ENCODE data around the gene DGKH. TPM values are rescaled to one million over a fixed set of nuclear protein-coding genes. Genes with fewer than 3 reads are reported as not detected.

DGKH gene
- total and polyA plus RNA-seq, 9 of the 15 experiments (the other 6 are each of a cell fraction or from before 2014, with no cell fraction given), result 0.38 to 4.4 (median 3.1) TPM

DNA sequence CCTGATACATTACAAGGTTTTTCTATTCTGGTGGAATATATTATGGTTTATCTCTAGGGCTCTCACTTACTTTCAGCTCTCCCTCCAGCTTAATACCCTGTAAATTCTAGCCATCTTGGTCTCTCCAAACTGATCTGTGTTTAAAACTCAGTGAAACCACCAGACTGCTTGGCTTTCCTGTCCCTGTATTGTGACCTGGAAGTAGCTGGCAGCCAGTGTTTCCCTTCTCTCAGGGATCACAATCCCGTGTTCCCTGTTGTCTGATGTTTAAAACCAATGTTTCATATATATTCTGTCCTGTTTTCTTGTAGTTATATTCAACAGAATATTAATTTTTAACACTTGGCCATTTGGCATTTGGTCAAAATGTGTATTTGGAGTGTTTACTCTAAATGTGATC, 231.5 kb downstream of the DGKH start:
- H3K4me3 ChIP-seq, result no peak overlapping the region
- peak overlapping the region; percentile 51 for H3K27ac ChIP-seq (ENCODE audit: extremely low read depth, low read depth, low read length)
- intact Hi-C loops (cut with micrococcal nuclease) (loop anchor here (10.0 kb wide), 1 partner anchor 235 kb away; the partner anchor contains the start of gene DGKH), in situ Hi-C loops (cut with MboI) (no loop called here)
- CTCF ChIA-PET (ENCODE audit: low intra/inter-chr PET ratio), result no interaction called here
- no peak for DNase-seq (ENCODE audit: extremely low read depth in 1 of 4, low spot score in 3 of 4)
- no peaks in the 10 kb centered on the region for H3K9me1 ChIP-seq (ENCODE audit: control insufficient read depth, insufficient read depth, low read length)
- H3K4me1 ChIP-seq (replicated peaks in 1 of 2; ENCODE audit: control insufficient read depth in 2 of 2, insufficient read depth in 2 of 2, low read length in 2 of 2), result peaks cover 8 to 30% of the 10 kb centered on the region in 2 experiments
- peaks cover 4% of the 10 kb centered on the region; the same call in 1 of the 3 replicates for H3K36me3 ChIP-seq (ENCODE audit: control insufficient read depth, insufficient read depth, low read length)
- H4K20me1 ChIP-seq (replicated peaks; ENCODE audit: control insufficient read depth, insufficient read depth, low read length), result peaks cover 4% of the 10 kb centered on the region; the same call in 1 of the 2 replicates
- FAIRE-seq, result no peak
- H3K9me3 ChIP-seq (replicated peaks; ENCODE audit: control insufficient read depth, insufficient read depth, low read depth, low read length), result no peaks in the 10 kb centered on the region
- peaks cover 100% of the 10 kb centered on the region for H3K79me2 ChIP-seq (ENCODE audit: control insufficient read depth, insufficient read depth, low read length)
- peak; percentile 7; the same call in 2 of the 3 replicates for ATAC-seq
- POLR2A ChIA-PET, result interaction anchor here (0.8 to 1.3 kb wide), 2 partner anchors 22 to 47 kb away, joined by 3 read pairs; no protein-coding TSS in a partner anchor
- H2AFZ ChIP-seq (ENCODE audit: low read depth, low read length), result no peak overlapping the region
- H3K4me2 ChIP-seq (ENCODE audit: insufficient read depth, low read length), result peak overlapping the region; percentile 51
- peak overlapping the region in 1 of 2 experiments; percentile 45; a peak in 2 of 4 replicates for H3K9ac ChIP-seq (ENCODE audit: insufficient read depth in 1 of 2, low read depth in 2 of 2, low read length in 2 of 2)
- no peaks in the 10 kb centered on the region for H3K27me3 ChIP-seq (ENCODE audit: control insufficient read depth in 2 of 2, insufficient read depth in 2 of 2, low read length in 2 of 2)
- no TSS peak for BruUV-seq (replicated peaks)
- 0% methylated on average over 1 of the region's 1 CpG for WGBS (ENCODE audit: insufficient coverage, low coverage, missing lambda C conversion rate)
- no peak for TF ChIP-seq ZNF561 (CRISPR knock-in tag; conservative IDR thresholded peaks at IDR 0.05)
- no peak for TF ChIP-seq SMARCE1 (IDR thresholded peaks at IDR 0.05)
- no peak for TF ChIP-seq ZNF224 (CRISPR knock-in tag; IDR thresholded peaks at IDR 0.05)
- TF ChIP-seq, protein P1, sequence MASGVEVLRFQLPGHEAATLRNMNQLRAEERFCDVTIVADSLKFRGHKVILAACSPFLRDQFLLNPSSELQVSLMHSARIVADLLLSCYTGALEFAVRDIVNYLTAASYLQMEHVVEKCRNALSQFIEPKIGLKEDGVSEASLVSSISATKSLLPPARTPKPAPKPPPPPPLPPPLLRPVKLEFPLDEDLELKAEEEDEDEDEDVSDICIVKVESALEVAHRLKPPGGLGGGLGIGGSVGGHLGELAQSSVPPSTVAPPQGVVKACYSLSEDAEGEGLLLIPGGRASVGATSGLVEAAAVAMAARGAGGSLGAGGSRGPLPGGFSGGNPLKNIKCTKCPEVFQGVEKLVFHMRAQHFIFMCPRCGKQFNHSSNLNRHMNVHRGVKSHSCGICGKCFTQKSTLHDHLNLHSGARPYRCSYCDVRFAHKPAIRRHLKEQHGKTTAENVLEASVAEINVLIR (CRISPR knock-in tag; IDR thresholded peaks at IDR 0.05), result no peak
- TF ChIP-seq SRSF9 (IDR thresholded peaks at IDR 0.05; ENCODE audit: borderline replicate concordance, low read depth, low read length), result no peak
- TF ChIP-seq RFX1 (IDR thresholded peaks at IDR 0.05), result no peak
- no peak for TF ChIP-seq ZNF175 (CRISPR knock-in tag; IDR thresholded peaks at IDR 0.05; ENCODE audit: low read depth)
- TF ChIP-seq, protein P2, sequence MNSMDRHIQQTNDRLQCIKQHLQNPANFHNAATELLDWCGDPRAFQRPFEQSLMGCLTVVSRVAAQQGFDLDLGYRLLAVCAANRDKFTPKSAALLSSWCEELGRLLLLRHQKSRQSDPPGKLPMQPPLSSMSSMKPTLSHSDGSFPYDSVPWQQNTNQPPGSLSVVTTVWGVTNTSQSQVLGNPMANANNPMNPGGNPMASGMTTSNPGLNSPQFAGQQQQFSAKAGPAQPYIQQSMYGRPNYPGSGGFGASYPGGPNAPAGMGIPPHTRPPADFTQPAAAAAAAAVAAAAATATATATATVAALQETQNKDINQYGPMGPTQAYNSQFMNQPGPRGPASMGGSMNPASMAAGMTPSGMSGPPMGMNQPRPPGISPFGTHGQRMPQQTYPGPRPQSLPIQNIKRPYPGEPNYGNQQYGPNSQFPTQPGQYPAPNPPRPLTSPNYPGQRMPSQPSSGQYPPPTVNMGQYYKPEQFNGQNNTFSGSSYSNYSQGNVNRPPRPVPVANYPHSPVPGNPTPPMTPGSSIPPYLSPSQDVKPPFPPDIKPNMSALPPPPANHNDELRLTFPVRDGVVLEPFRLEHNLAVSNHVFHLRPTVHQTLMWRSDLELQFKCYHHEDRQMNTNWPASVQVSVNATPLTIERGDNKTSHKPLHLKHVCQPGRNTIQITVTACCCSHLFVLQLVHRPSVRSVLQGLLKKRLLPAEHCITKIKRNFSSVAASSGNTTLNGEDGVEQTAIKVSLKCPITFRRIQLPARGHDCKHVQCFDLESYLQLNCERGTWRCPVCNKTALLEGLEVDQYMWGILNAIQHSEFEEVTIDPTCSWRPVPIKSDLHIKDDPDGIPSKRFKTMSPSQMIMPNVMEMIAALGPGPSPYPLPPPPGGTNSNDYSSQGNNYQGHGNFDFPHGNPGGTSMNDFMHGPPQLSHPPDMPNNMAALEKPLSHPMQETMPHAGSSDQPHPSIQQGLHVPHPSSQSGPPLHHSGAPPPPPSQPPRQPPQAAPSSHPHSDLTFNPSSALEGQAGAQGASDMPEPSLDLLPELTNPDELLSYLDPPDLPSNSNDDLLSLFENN (IDR thresholded peaks at IDR 0.05; ENCODE audit: low read depth in 2 of 2, low read length in 2 of 2), result no peak
- TF ChIP-seq CEBPG (CRISPR knock-in tag; IDR thresholded peaks at IDR 0.05), result no peak
- no peak for TF ChIP-seq CEBPG (tag; conservative IDR thresholded peaks at IDR 0.05 in 1 of 2, IDR thresholded peaks at IDR 0.05 in 1 of 2)
- TF ChIP-seq ZNF445 (CRISPR knock-in tag; IDR thresholded peaks at IDR 0.05; ENCODE audit: low read depth), result no peak
- TF ChIP-seq, protein P3, sequence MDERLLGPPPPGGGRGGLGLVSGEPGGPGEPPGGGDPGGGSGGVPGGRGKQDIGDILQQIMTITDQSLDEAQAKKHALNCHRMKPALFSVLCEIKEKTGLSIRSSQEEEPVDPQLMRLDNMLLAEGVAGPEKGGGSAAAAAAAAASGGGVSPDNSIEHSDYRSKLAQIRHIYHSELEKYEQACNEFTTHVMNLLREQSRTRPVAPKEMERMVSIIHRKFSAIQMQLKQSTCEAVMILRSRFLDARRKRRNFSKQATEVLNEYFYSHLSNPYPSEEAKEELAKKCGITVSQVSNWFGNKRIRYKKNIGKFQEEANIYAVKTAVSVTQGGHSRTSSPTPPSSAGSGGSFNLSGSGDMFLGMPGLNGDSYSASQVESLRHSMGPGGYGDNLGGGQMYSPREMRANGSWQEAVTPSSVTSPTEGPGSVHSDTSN (CRISPR knock-in tag; IDR thresholded peaks at IDR 0.05; ENCODE audit: low read depth), result no peak
- TF ChIP-seq, protein P3 (tag; conservative IDR thresholded peaks at IDR 0.05; ENCODE audit: low read depth), result no peak
- no peak for TF ChIP-seq KLF13 (tag; IDR thresholded peaks at IDR 0.05; ENCODE audit: borderline replicate concordance, low read depth)

Data from K562 (cell line).